B cell (primary cell): Measurements from ENCODE around the gene EEF1A2. TPM values are rescaled to one million over a fixed set of nuclear protein-coding genes. Genes with fewer than 3 reads are reported as not detected.

Experiments
- ATAC-seq: fragments of 200-7000 bp; cut with Tn5 transposase; one replicate; pipeline ENCODE4 v1.10.0; 2021; ENCODE audit warnings: low read depth, mild to moderate bottlenecking, moderate number of reproducible peaks, moderate library complexity
- CTCF ChIA-PET: fragments of 350-600 bp; sonication (Branson Sonifier 250); formaldehyde crosslinking; loops from one replicate; lab custom pipeline; 2021; ENCODE audit warnings: antibody characterized with exemption, inconsistent platforms; lab: Charles Lee
- POLR2A ChIA-PET: fragments of 350-600 bp; sonication (Branson Sonifier 250); formaldehyde crosslinking; loops from one replicate; lab custom pipeline; 2021; ENCODE audit warnings: antibody characterized with exemption; lab: Charles Lee
- DNase-seq: peaks from one replicate; pipeline ENCODE4 v3.0.0; 2013
- H2AFZ ChIP-seq: 2 replicates; pipeline ENCODE4 v1.6.1; 2012; ENCODE audit warnings: mild to moderate bottlenecking, low read depth, low read length; ENCODE audit not compliant: insufficient read depth, poor library complexity, severe bottlenecking
- H3K27ac ChIP-seq, 2 donors: 1 replicate in 1 of 2; 2 replicates in 1 of 2; pipeline ENCODE4 v1.5.1; 2012 to 2013; ENCODE audit warnings: low read length in 2 of 2, mild to moderate bottlenecking in 2 of 2, moderate library complexity in 1 of 2
- H3K27me3 ChIP-seq, 4 experiments: fragments of 200-600 bp in 1 of 4; sonication (generic) in 1 of 4; replicated peaks in 1 of 4; 1 replicate in 2 of 4; 2 replicates in 2 of 4; pipeline versions ENCODE4 v1.6.1 to v1.7.0; 2013 to 2016; ENCODE audit warnings: low read length in 3 of 4, mild to moderate bottlenecking in 2 of 4, mixed read lengths in 1 of 4, moderate library complexity in 1 of 4; ENCODE audit not compliant: insufficient read depth in 4 of 4, control insufficient read depth in 3 of 4; ENCODE audit errors: control extremely low read depth in 1 of 4
- H3K36me3 ChIP-seq, 2 experiments: replicated peaks in 1 of 2; 1 replicate in 1 of 2; 2 replicates in 1 of 2; pipeline versions ENCODE4 v1.6.1 to v1.7.1; 2013; ENCODE audit warnings: low read length in 1 of 2; ENCODE audit not compliant: insufficient read depth in 2 of 2, control insufficient read depth in 1 of 2; ENCODE audit errors: control extremely low read depth in 1 of 2, extremely low read depth in 1 of 2
- H3K4me1 ChIP-seq, 2 donors: fragments of 200-600 bp in 1 of 2; sonication (generic) in 1 of 2; 1 replicate in 1 of 2; 2 replicates in 1 of 2; pipeline versions ENCODE4 v1.5.1 to v1.6.1; 2013 to 2017; ENCODE audit warnings: low read length in 2 of 2; ENCODE audit not compliant: control insufficient read depth in 2 of 2, insufficient read depth in 2 of 2
- H3K4me2 ChIP-seq: replicated peaks from 2 replicates; pipeline ENCODE3; 2012; ENCODE audit warnings: mild to moderate bottlenecking, low read depth, low read length; ENCODE audit not compliant: poor library complexity, severe bottlenecking
- H3K4me3 ChIP-seq, 5 experiments: fragments of 200-600 bp in 1 of 5; sonication (generic) in 1 of 5; 1 replicate in 3 of 5; 2 replicates in 2 of 5; pipeline versions ENCODE4 v1.5.1 to v1.7.0; 2011 to 2016; ENCODE audit warnings: low read length in 4 of 5, mild to moderate bottlenecking in 4 of 5, low read depth in 2 of 5, control low read depth in 1 of 5, moderate library complexity in 1 of 5; ENCODE audit not compliant: insufficient read depth in 1 of 5; ENCODE audit errors: control extremely low read depth in 1 of 5, extremely low read depth in 1 of 5
- H3K79me2 ChIP-seq: fragments of 200-600 bp; sonication (generic); one replicate; pipeline ENCODE4 v1.6.0; 2016; ENCODE audit warnings: low read length; ENCODE audit not compliant: control insufficient read depth, insufficient read depth
- H3K9ac ChIP-seq: fragments of 200-600 bp; sonication (generic); 2 replicates; pipeline ENCODE4 v1.6.1; 2017; ENCODE audit warnings: mild to moderate bottlenecking, low read length, moderate library complexity
- H3K9me3 ChIP-seq, 3 donors: one replicate each; pipeline versions ENCODE4 v1.6.1 to v1.7.1; 2013; ENCODE audit warnings: low read length in 2 of 3; ENCODE audit not compliant: control insufficient read depth in 2 of 3, insufficient read depth in 1 of 3; ENCODE audit errors: control extremely low read depth in 1 of 3
- H4K20me1 ChIP-seq: 2 replicates; pipeline ENCODE4 v1.6.0; 2012; ENCODE audit warnings: mild to moderate bottlenecking, low read length; ENCODE audit not compliant: insufficient read depth, control insufficient read depth, poor library complexity, severe bottlenecking
- H3K27ac Mint-ChIP-seq: one replicate; pipeline ENCODE4 v1.8.0; 2021; ENCODE audit warnings: mixed read lengths
- H3K27me3 Mint-ChIP-seq: one replicate; pipeline ENCODE4 v1.8.0; 2021; ENCODE audit warnings: mixed read lengths
- H3K4me1 Mint-ChIP-seq: one replicate; pipeline ENCODE4 v1.8.0; 2021; ENCODE audit warnings: mixed read lengths
- H3K4me3 Mint-ChIP-seq: one replicate; pipeline ENCODE4 v1.8.0; 2021; ENCODE audit warnings: mixed read lengths
- H3K9me3 Mint-ChIP-seq: one replicate; pipeline ENCODE4 v1.8.0; 2022; ENCODE audit warnings: mixed read lengths; ENCODE audit not compliant: insufficient read depth
- CTCF ChIP-seq: fragments of 200-600 bp; IDR thresholded peaks from one replicate; pipeline ENCODE4 v1.8.0; 2022; ENCODE audit warnings: antibody characterized with exemption, mild to moderate bottlenecking
- EZH2 ChIP-seq: IDR thresholded peaks from 2 replicates; pipeline ENCODE4 v1.6.1; 2012; ENCODE audit warnings: borderline replicate concordance, low read depth, mild to moderate bottlenecking, moderate library complexity, low read length; ENCODE audit not compliant: insufficient read depth, poor library complexity, severe bottlenecking
- WGBS: methylation state at CpG from one replicate; pipeline ENCODE4 v1.1.5; 2013; ENCODE audit warnings: missing lambda C conversion rate; ENCODE audit not compliant: insufficient coverage; 5-methylcytosine and 5-hydroxymethylcytosine counted together
- intact Hi-C: fragments of 100-400 bp; cut with micrococcal nuclease; formaldehyde crosslinking; loops from one replicate; pipeline ENCODE4 v1.10.0; 2022
- polyA plus RNA-seq: library from polyadenylated mRNA; depleted of rRNA; stranded (reverse); fragments of >200 nt; gene quantifications from 2 replicates; pipeline ENCODE4 v1.2.3, GENCODE V29; 2012
- total RNA-seq, 2 donors: library from RNA; stranded (reverse); fragments of 120-200 nt in 1 of 2; gene quantifications; 1 replicate in 1 of 2; 2 replicates in 1 of 2; pipeline versions ENCODE4 v1.2.3 to v1.2.4, GENCODE V29; 2013 to 2022

Gene EEF1A2
- total and polyA plus RNA-seq, 2 donors (not counting 1 experiment from before 2014, with no cell fraction given): 2.2 to 2.9 TPM

- intact Hi-C loops: loop anchor here (5.0 kb wide), 2 partner anchors 201 to 421 kb away; partner anchors contain the start of genes LIME1, SLC2A4RG and UCKL1
- Mint-ChIP-seq H3K4me1 (peaks cover 27% of the 10 kb centered on the region), H3K4me3 (peak overlapping the region; percentile 29), H3K27me3 (no peaks in the 10 kb centered on the region), H3K9me3 (no peaks in the 10 kb centered on the region), H3K27ac (peak overlapping the region; percentile 92)
- WGBS: 83% methylated on average over 35 of the region's 35 CpGs
- H2AFZ ChIP-seq: no peak overlapping the region
- no peak overlapping the region for H3K9ac ChIP-seq
- H3K9me3 ChIP-seq: peaks cover 0 to 3% (median 0%) of the 10 kb centered on the region in 3 donors
- DNase-seq: no peak
- POLR2A ChIA-PET: interaction anchor here (0.9 to 2.7 kb wide), 3 partner anchors 16 to 31 kb away, joined by 5 to 42 read pairs (median 10); partner anchors contain the start of genes FNDC11 and PPDPF
- no peak overlapping the region for H3K4me3 ChIP-seq
- H3K79me2 ChIP-seq: no peaks in the 10 kb centered on the region
- no peak for ATAC-seq
- no peaks in the 10 kb centered on the region for H3K27me3 ChIP-seq
- no peaks in the 10 kb centered on the region for H3K36me3 ChIP-seq
- H3K4me2 ChIP-seq: peak overlapping the region; percentile 92
- no peaks in the 10 kb centered on the region for H4K20me1 ChIP-seq
- CTCF ChIA-PET: interaction anchor here (1.2 to 4.7 kb wide), 10 partner anchors 14 to 437 kb away, joined by 3 to 30 read pairs (median 14); partner anchors contain the start of genes PPDPF and TPD52L2
- H3K27ac ChIP-seq: no peak overlapping the region
- no peak for TF ChIP-seq EZH2
- H3K4me1 ChIP-seq: peaks cover 21 to 33% of the 10 kb centered on the region in 2 donors
Observed at GRCh38 chr20:63536241-63536977, 37.5 kb upstream of the EEF1A2 start.

- intact Hi-C loops: loop anchor here (5.0 kb wide), 2 partner anchors 202 to 422 kb away; partner anchors contain the start of genes LIME1, SLC2A4RG and UCKL1
- Mint-ChIP-seq H3K9me3 (no peaks in the 10 kb centered on the region), H3K27me3 (no peaks in the 10 kb centered on the region), H3K4me1 (peaks cover 27% of the 10 kb centered on the region), H3K4me3 (no peak overlapping the region), H3K27ac (peak overlapping the region; percentile 26)
- ChIA-PET CTCF (interaction anchor here (2.2 kb wide), 1 partner anchor 438 kb away, joined by 8 read pairs; no protein-coding TSS in a partner anchor), POLR2A (interaction anchor here (0.6 kb wide), 1 partner anchor 367 kb away, joined by 10 read pairs; no protein-coding TSS in a partner anchor)
- DNase-seq (no peak), ATAC-seq (no peak)
- peaks cover 21 to 33% of the 10 kb centered on the region in 2 donors for H3K4me1 ChIP-seq
- H3K79me2 ChIP-seq: no peaks in the 10 kb centered on the region
- no peak overlapping the region for H2AFZ ChIP-seq
- H3K36me3 ChIP-seq: no peaks in the 10 kb centered on the region
- no peak overlapping the region for H3K4me2 ChIP-seq
- H3K9me3 ChIP-seq: peaks cover 0 to 3% (median 0%) of the 10 kb centered on the region in 3 donors
- no peak overlapping the region for H3K9ac ChIP-seq
- no peak overlapping the region for H3K27ac ChIP-seq
- H3K27me3 ChIP-seq: no peaks in the 10 kb centered on the region
- H4K20me1 ChIP-seq: no peaks in the 10 kb centered on the region
- TF ChIP-seq CTCF (no peak), EZH2 (no peak)
- no peak overlapping the region for H3K4me3 ChIP-seq
- WGBS: 85% methylated on average over 47 of the region's 49 CpGs
Observed at GRCh38 chr20:63534831-63535651, 36.2 kb upstream of the EEF1A2 start.
